ENCODE data around the gene DYRK1A.
A peak's percentile ranks its signal among the peaks of the same experiment; 100 is the strongest.

DYRK1A gene

DNA sequence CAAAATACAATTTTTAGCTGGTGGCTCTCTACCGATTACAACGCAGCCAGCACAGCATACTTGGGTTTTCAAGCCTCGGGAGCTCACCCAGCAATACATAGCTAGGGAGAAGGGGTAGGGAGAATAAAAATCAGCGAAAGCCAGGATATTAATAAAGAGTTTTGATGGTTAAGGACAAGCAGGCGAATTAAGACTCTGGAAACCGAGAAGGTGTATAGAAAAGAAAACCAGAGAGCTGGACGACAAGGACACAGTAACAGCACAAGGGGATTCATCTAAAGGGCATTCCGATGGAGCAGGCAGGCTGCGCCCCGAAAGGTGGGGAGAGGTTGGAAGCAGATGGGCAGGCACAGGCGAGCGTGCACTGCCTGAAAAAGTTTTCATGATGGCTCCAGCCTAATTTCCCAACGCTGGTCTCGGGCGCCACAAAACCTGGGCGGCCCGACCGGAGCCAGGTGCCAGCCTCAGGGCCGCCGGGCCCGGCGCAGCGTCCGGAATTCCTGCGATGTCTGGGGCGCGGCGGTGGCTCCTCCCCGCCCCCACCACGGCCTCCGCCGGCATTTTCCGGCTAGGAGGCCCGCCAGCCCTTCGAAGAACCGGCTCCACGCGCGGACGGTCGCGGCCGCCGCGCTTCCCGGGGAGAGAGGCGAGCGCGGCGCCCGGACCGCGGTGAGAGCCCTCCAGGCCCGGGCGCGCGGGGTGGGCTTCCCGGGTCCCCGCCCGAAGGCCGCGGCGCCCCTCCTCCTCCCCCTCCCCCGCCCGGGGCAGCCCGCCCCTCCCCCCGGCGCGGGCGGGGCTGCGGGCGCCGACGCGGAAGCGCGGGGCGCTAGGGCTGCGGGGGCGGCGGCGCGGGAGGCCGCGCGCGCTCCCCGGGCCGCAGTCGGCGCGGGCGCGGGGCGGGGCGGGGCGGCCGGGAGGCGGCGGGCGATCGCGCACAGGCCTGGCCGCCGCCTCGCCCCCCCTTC, 774 bp upstream of the DYRK1A start:
- peak; percentile 23 for DNase-seq

DNA sequence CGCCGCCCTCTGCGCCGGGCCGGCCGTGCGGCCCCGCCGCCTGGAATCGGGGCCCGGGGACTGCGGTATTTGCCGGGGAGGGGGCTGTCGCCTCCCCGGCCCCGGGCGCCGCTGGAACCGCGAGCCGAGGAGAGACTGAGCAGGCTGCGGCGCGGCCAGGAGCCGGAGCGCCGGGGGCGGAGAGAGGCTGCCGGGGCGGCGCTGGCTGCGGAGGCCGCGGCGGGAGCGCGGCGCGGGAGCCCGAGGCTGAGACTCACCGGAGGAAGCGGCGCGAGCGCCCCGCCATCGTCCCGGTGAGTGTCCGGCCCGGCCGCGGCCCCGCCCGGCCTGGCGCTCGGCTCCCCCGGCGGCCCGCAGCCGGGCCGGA, 746 bp downstream of the DYRK1A start:
- DNase-seq = no peak

DNA sequence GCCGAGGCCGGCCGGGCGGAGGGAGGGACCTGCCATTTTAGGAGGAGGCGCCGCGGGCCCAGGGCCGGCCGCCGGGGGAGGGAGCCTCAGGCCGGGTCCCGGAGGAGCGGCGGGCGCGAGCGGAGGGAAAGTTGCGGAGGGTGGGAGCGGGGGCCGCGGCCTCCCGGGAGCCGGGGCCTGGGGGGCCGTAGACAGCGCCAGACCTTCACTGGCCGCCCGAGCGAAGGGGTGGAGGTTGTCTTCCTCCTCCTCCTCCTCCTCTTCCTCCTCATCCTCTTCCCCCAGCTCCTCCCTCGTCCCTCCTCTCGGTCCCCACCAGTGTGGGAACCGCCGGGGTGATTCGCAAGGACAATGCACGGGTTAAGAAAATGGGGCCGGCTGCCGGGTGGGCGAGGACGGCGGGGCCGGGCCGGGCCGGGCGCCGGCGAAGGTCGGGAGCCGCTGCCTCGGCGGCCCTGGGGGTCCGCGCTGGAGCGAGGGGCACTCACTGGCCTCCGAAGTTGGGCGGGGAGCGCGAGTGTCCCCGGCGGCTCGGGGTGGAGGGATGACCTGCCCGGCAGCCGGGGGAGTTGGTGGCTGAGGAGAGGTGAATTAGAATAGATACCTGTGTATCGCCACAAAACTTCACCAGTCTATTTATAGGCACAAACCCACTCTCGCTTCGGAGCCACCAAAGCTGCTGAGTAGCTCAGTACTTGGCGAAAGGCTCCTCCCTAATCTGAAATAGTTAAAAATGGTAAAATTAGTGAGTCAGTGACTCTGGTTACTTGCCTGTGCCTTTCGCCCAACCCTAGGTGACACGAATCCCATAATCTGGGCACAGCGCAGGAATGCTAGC, 1.3 kb downstream of the DYRK1A start:
- DNase-seq = no peak

DNA sequence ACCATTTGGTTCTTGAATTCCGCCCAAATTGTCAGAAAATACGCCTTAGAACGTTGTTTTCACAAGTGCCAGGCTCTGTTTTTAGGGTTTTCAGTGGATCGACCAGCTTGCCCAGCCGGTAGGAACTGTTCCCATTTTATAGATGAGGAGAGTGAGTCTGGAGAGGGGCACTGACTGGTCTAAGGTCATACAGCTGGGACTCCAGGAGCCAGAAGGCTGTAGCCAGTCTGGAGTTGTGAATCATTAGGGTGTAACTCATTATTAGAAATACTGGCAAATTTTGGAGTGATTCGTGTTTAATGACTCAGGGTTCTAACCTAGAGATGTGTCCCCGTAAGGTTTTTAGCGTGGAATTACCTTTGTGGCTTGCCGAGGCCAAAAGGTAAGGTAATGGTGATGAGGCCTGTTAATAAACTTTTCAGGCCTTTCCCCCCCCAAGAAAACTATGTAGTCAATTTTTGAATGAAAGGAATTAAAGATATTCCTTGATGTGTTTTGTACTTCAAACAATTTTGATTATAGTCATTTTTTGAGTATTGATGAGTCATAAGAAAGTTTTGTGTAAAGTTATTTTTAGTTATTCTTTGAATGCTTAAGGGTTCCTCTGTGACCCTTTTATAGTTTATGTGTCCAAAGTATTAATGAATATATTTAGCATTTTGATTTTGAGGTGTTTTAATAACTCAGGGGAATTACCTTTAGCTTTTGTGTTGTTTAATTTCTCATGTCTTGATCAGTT, 2.1 kb downstream of the DYRK1A start:
- no peak for DNase-seq

DNA sequence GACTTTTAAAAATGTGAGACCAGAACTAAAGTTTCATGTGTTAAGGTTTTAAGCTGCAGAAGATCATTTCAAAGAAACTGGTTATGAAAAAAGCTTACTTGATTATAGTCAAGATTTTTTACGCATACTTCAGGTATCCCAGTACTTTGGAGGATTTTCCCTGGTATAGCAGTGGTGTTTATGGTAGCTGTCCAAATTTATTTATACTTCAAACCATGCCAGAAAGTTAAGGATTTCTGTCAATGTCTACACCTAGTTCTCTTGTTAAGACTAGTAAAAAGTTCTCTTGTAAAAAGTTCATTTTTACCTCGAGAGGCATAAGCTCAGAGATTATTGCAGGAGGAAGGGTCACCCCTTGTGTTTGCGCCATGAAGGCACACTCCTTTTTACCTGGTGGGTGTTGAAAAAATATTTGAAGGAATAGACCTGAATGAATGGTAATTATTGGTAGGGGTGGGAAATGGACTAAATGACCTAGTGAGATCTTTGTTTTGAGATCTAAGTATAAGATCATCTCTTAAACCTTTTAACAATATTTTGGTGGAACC, 2.8 kb downstream of the DYRK1A start:
- DNase-seq = no peak

DNA sequence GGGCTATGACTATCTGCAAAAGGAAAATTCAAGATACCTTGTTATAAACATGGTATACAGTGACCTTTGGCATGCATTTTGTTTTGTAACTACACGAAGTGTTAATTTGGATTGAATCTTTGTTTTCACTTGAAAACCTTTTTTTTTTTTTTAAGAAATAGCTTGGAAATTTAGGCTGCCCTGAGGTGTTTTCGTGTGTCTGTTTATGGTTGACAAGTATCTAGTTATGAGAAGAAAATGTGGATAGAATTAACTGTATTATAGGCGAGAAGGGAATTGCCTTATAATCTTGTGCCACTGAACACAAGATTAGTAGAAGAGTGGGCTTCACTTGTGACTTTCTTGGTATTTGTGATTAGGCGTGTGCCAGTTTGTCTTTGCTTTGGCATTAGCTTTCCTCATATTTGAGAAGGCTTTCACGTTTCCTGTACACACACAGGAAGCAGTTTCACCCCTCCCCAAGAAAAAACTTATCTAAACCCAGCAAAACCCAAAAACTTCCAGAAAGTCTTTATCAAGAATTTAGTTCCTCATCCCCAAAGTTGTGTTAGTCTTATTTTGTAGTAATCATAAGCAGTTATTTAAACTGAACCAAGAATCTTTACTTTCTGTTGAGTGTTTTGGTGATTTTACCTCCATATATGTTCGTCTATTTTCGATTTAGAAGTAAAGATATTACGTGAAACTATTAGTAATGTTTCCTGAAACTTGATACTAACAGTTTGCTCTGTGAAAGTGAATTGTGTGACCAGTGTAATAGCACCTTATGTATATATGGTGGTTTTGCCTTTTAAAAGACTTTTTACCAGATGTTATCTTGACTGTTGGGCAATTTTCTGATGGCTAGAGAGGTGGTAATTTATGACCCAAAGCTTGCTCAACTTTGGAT, 3.8 kb downstream of the DYRK1A start:
- DNase-seq = no peak

DNA sequence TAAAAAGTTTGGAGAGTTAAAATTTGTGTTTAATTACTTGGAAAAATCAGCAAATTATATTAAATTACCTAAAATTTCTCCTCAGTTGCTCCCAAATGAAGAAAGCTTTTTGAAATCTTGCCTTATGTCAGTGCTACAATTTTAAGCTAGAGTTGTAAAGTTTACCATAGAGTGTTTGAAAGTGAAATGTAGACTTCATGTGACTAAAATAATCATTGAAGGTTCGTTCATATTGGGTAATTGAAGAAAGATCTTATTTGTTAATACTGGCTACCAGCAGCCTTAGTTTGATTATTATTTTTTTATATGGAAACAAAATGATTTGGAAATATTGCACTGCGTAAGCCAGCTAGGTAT, 4.4 kb downstream of the DYRK1A start:
- DNase-seq = no peak

DNA sequence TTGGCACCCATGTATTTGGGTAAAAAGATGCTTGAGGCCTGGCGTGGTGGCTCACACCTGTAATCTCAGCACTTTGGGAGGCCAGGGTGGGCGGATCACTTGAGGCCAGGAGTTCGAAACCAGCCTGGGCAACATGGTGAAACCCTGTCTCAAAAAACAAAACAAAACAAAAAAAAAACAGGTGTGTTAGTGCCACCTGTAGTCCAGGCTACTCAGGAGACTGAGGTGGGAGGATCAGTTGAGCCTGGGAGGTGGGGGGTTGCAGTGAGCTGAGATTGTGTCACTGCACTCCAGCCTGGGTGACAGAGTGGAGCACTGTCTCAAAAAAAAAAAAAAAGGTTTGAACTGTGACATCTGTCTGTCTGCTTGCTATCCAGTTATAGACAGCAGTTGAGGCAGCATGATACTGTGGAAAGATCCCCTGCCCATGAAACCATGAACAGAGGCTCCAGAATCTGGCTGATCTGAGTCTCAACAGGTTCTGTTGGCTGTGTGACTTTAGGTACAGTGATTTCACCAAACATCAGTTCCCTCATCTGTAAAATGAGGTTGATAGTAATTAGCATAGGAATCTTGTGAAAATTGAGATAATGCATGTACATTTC, 5.7 kb downstream of the DYRK1A start:
- DNase-seq = no peak

DNA sequence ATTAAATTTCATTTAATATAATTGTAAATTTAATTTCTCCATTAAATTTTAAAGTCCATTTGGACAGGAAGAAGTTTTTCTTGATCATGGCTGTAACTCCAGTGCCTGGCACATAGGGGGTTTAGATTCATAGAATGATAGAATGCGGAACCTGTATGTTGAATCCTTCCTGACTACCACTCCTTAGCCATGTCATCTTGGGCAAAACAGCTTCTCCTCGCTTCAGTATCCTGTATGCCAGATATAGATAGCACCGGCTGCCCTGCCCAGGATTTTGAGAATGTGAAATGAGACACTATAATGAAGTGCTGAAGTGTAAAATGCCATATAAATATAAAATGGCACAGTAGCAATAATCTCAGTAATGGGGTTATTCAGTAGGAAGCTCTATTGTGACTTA, 6.4 kb downstream of the DYRK1A start:
- DNase-seq = no peak

DNA sequence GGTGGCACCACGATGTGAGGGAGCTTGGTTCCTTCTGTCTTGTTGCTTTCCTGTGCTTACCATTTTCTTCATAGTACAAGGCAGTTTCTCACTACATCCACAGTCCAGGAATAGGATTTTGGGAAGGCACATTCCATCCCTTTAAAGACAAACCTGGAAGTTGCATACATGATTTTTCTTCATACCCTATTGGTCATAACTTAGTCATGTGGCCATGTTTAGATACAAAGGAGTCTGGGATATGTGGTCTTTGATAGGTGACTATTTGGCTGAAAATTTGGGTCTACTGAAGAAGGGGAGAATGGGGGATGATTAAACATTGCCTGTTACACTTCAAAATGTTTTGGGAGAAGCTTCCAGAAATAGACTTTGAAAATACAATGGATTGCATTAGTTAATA, 7.0 kb downstream of the DYRK1A start:
- no peak for DNase-seq

DNA sequence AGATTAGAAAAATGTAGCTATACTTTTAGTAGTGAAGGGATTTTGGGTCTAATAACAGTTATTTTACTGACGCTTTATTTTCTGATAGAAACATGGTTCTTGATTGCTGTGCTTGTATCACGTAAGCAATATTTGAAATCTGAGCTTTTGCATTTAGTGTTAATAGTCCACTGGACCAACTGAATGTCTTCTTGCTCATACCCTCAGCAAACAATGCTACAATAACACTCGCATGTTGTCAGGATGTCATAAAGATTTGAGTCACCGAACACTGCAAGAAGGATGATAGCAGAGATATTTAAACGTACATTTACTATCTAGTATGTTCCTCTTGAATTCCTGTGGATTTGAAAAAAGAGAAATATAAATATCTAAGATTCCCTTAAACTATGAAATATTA, 7.5 kb downstream of the DYRK1A start:
- no peak for DNase-seq

DNA sequence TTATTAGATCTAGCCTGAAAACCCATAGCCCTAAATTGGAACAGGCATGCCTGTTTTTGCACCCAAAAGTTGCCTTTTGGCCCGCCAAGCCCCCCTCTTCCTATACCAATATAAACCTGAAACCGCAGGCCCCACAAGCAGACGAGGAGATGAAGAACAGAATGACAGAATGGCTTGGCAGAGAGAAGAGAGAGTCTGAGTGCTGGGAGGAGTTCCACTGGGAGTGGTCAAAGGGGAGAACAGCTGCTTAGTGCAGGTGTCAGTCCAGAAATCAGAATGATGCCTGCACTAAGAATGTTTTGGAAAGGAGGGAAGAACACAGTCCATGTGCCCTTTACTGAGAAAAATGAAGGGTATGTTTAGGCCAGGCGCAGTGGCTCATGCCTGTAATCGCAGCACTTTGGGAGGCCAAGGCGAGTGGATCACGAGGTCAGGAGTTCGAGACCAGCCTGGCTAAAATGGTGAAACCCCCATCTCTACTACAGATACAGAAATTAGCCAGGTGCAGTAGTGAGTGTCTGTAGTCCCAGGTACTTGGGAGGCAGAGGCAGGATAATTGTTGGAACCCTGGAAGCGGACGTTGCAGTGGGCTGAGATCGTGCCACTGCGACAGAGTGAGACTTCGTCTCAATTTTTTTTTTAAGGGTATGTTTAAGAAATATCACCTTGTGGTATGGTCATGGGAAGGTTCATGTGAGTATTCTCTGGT, 9.4 kb downstream of the DYRK1A start:
- DNase-seq = no peak

DNA sequence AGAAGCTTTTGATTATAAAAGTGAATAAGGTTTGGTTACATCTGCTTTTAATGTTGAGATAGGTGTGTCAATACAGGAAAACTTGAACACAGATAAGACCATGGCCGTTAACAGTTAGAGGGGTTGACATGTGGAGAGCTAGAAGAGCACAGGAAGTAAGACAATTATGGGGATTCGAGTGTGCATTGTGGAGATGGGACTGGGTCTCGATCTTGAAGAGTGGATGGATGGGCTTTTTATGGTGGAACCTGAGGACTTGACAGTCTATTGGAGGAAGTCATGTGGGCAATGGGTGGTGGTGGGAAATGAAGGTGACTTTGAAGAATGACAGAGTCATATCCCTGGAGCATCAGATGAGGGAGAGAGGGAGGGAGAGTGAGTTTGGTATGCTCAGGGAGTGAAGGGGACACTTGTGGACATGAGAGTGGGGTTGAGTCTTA, 12.1 kb downstream of the DYRK1A start:
- no peak for DNase-seq

DNA sequence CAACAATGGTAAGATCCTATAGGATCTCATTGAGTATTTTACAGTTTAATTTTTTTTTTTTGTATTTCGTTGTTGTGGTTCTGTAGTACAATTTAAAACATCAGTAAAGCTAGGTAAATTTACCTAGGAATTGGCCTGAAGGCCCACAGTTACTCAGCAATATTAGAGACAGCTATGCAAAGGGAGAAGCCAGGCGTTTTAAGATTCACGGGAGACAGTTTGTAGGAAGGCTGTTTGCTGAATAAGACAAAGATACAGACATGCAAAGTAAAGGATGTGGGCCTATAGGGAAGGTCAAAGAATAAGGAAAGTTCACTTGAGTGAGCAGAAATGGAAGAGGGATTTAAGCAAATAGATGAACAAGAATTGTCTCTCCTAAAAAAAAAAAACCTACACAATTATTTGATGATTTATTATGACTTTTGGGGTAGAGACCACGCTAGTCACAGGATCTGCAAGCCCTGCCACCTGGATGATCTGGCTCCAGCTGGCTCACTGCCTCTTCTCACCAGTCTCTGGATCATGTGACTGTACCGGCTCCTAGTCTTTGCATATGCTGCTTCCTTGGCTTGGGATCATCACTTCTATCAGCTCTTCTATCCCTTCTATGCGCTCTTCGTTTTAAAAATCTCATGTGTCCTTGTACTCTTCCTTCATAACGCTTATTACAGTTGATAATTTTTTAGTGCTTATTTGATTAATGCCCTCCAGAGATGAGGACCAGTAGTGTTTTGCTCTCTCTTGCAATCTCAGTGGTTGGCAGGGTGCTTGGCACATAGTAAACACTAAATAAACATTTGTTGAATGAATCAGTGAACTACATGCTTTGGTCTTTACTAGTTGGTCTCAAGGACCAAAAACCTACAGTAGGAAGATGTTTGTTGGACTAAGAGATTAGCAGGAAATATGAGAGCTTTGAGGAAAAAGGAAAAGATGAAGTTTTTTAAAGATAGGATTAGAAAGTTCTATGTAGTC, 14.1 kb downstream of the DYRK1A start:
- no peak for DNase-seq

DNA sequence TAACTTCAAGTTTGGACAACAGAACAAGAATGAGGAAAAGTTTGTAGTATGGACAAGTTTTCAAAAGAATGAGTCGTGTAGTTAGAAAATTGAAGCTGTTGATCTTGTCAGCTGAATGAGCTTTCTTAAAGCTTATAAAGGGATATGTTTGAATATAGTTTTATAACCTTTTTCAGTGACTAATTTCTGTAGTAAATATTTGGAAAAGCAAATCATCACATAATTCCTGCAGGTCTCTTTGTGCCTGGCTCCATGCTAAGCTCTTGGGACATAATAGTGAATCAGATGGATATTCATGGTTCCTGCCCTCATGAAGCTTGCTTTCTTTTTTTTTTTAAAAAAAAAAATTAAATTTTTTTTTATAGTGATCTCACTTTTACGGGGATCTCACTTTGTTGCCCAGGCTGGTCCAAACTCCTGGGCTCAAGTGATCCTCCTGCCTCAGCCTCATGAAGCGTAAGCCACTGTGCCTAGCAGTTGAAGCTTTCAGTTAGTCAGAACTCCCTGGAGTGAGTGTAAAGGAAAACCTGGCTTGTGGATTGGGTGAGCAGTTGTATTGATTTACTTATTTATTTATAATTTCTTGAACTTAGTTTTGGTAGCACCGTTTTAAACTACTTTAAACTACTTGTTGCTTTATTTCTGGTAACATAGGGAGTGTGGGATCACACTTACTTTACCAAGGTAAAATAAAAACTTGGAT, 15.5 kb downstream of the DYRK1A start:
- no peak for DNase-seq

DNA sequence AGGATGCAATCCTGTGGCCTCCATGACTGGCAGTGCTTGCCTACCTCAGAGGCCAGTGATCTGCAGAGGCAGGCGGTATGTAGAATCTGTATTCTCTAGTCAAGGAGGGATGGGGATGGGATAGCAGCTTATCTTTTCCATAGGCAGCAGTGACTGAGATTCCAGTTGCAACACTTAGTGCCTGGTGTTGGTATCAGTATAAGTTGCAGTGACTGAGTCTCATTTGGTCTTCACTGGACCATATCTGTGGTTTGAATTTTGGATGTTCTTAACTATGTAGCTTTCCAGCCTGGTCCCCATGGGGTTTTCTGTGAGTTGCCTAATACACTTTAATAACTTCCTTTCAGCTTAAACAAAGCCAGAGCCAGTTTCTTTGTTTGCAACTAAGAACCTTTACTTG, 16.5 kb downstream of the DYRK1A start:
- DNase-seq = no peak

DNA sequence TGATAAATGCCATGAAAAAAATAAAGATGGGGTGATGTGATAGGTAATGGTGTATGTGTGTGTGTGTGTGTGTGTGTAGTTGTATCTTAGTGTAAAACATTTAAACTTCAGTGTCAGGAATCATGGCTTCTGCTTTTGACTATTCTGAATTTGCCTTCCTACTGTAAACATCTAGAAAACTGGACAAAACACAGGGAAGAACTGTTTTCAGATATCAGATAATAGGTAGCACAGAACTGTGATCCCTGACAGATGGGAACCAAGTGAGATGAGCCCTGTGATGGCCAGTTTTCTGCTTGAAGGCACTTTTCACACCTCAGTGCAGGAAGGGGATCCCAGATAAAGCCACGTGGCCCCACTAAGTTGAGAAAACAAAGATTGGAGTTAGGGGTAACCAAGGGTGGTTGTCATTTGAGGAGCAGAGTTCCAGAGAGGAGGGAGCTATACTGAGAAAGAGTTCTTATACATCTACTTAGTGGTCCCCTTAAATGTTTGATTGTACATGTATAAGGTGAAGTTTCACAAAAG, 17.3 kb downstream of the DYRK1A start:
- DNase-seq = no peak

DNA sequence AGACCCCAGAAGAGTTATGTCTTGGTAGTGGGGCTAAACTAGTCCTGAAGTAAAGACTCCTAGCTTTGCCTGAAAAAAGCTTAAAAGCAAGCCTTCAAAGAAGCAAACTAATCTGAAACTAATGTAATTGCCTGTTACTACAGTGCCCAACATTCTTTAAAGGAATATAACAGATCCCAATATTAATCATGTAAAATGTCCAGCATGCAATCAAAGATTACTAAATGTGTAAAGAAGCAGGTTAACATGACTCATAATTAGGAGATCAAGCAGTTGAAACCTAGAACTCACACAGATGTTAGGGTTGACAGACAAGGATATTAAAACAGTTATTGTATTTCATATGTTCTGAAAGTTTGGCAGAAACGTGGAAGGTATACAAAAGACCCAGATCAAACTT, 17.8 kb downstream of the DYRK1A start:
- no peak for DNase-seq

All from 8988T (cell line).